Left lung (tissue), 10 donors: ENCODE measurements around the gene LHFPL4. TPM values are rescaled to one million over a fixed set of nuclear protein-coding genes. Genes with fewer than 3 reads are reported as not detected.

Experiments used
- ATAC-seq: fragments of 200-7000 bp; cut with Tn5 transposase; one replicate; pipeline ENCODE4 v1.9.1; 2020; ENCODE audit warnings: moderate library complexity
- DNase-seq, 4 donors: peaks; one replicate each; pipeline ENCODE4 v3.0.0-alpha.2; 2013 to 2020
- H3K27ac ChIP-seq, 2 donors: fragments of 200-600 bp; sonication (generic) in 1 of 2; one replicate each; pipeline versions ENCODE4 v1.5.0 to v1.8.0; 2020 to 2021
- H3K27me3 ChIP-seq, 2 donors: fragments of 200-600 bp; sonication (generic) in 1 of 2; one replicate each; pipeline versions ENCODE4 v1.5.0 to v1.8.0; 2020 to 2021
- H3K36me3 ChIP-seq, 2 donors: fragments of 200-600 bp; sonication (generic) in 1 of 2; one replicate each; pipeline versions ENCODE4 v1.5.0 to v1.8.0; 2020 to 2021
- H3K4me1 ChIP-seq, 2 donors: fragments of 200-600 bp; one replicate each; pipeline ENCODE4 v1.8.0; 2021
- H3K4me3 ChIP-seq, 2 donors: fragments of 200-600 bp; sonication (generic) in 1 of 2; one replicate each; pipeline versions ENCODE4 v1.5.0 to v1.8.0; 2020 to 2021; ENCODE audit warnings: mild to moderate bottlenecking in 1 of 2
- H3K9me3 ChIP-seq, 2 donors: fragments of 200-600 bp; sonication (generic) in 1 of 2; one replicate each; pipeline versions ENCODE4 v1.5.0 to v1.8.0; 2020 to 2021
- intact Hi-C, 2 donors: fragments of 100-400 bp; cut with DNase I; formaldehyde crosslinking; loops; one replicate each; pipeline versions ENCODE4 v1.11.2 to v1.14.2; 2022
- polyA plus RNA-seq, 6 donors: library from polyadenylated mRNA; unstranded; fragments of 120-200 nt; gene quantifications; one replicate each; pipeline ENCODE4 v1.2.1, GENCODE V29; 2013; ENCODE audit not compliant: insufficient read length in 6 of 6
- total RNA-seq, 2 donors: library from RNA; stranded (reverse); fragmentation: NEBNext Ultra II Directional; extraction: Animal tissue kit (Norgen Biotek cat#: 25700); gene quantifications; one replicate each; pipeline ENCODE4 v1.2.1, GENCODE V29; 2021
- TF ChIP-seq, protein P1 (sequence below), 2 donors: fragments of 200-600 bp; sonication (generic) in 1 of 2; IDR thresholded peaks; one replicate each; pipeline versions ENCODE4 v1.5.0 to v1.8.0; 2021; ENCODE audit warnings: antibody characterized with exemption in 2 of 2
- donor health status: DM: no; HTN: yes; CAD: no.
- donor health status: DM: no; HTN: no; CAD: no.

Gene LHFPL4
- total and polyA plus RNA-seq, 8 donors: 0.06 to 0.13 (median 0.09) TPM; not detected in 2

DNA sequence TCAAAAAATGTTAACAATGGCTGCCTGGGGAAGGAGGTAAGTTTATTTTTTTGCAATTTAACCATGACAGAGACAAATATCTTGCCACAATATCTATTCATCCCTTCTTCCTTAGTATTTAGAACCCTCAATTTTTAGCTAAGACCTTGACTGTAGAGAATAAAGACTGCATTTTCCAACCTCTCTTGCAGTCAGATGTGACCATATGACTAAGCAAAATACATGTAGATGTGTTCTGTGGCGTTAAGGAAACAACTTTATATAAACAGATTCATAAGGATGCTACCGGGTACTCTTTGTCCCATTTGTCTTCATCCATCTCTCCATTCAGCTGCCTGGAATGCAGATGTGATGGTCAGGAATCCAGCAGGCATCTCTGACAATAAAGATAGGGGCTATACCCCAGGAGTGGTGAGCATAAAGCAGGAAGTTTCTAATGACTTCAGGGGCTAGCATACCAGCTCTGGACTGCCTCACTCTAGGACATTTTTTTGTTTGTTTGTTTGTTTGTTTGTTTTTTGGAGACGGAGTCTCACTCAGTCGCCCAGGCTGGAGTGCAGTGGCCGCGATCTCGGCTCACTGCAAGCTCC, 41.1 kb downstream of the LHFPL4 start:
- no peak overlapping the region for H3K27ac ChIP-seq
- TF ChIP-seq, protein P1, sequence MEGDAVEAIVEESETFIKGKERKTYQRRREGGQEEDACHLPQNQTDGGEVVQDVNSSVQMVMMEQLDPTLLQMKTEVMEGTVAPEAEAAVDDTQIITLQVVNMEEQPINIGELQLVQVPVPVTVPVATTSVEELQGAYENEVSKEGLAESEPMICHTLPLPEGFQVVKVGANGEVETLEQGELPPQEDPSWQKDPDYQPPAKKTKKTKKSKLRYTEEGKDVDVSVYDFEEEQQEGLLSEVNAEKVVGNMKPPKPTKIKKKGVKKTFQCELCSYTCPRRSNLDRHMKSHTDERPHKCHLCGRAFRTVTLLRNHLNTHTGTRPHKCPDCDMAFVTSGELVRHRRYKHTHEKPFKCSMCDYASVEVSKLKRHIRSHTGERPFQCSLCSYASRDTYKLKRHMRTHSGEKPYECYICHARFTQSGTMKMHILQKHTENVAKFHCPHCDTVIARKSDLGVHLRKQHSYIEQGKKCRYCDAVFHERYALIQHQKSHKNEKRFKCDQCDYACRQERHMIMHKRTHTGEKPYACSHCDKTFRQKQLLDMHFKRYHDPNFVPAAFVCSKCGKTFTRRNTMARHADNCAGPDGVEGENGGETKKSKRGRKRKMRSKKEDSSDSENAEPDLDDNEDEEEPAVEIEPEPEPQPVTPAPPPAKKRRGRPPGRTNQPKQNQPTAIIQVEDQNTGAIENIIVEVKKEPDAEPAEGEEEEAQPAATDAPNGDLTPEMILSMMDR (IDR thresholded peaks at IDR 0.05): no peak
- intact Hi-C loops: no loop called here
- peaks cover 6 to 37% of the 10 kb centered on the region in 2 donors for H3K27me3 ChIP-seq
- H3K9me3 ChIP-seq: no peaks in the 10 kb centered on the region
- H3K36me3 ChIP-seq: no peaks in the 10 kb centered on the region
- H3K4me1 ChIP-seq: no peaks in the 10 kb centered on the region
- no peak overlapping the region for H3K4me3 ChIP-seq
- no peak for DNase-seq
- no peak for ATAC-seq

DNA sequence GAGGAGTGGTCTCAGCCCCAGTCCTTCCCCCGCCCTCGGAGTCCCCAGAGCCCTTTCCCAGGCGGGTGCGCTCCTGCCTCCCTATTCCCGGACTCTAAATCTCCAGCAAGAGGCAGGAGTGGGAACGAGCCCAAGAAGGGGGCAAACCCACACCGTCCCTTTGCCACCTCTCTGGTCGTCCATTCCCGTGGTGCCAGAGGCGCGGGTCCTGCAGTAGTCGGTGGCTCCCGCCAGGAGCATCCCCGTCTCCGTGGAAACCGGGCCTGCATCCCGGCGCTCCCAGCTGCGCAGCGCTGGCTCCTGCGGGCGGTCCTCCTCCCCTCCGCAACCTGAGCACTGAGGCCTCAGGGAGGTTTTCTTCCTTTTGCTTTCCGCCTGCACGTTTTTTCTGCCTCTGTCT, 44.8 kb downstream of the LHFPL4 start:
- H3K4me1 ChIP-seq: no peaks in the 10 kb centered on the region
- H3K27me3 ChIP-seq: peaks cover 6 to 39% of the 10 kb centered on the region in 2 donors
- no peak for DNase-seq
- TF ChIP-seq, protein P1 (IDR thresholded peaks at IDR 0.05): no peak
- no peak overlapping the region for H3K4me3 ChIP-seq
- ATAC-seq: no peak
- no peaks in the 10 kb centered on the region for H3K36me3 ChIP-seq
- no peak overlapping the region for H3K27ac ChIP-seq
- H3K9me3 ChIP-seq: no peaks in the 10 kb centered on the region
- intact Hi-C loops: no loop called here

DNA sequence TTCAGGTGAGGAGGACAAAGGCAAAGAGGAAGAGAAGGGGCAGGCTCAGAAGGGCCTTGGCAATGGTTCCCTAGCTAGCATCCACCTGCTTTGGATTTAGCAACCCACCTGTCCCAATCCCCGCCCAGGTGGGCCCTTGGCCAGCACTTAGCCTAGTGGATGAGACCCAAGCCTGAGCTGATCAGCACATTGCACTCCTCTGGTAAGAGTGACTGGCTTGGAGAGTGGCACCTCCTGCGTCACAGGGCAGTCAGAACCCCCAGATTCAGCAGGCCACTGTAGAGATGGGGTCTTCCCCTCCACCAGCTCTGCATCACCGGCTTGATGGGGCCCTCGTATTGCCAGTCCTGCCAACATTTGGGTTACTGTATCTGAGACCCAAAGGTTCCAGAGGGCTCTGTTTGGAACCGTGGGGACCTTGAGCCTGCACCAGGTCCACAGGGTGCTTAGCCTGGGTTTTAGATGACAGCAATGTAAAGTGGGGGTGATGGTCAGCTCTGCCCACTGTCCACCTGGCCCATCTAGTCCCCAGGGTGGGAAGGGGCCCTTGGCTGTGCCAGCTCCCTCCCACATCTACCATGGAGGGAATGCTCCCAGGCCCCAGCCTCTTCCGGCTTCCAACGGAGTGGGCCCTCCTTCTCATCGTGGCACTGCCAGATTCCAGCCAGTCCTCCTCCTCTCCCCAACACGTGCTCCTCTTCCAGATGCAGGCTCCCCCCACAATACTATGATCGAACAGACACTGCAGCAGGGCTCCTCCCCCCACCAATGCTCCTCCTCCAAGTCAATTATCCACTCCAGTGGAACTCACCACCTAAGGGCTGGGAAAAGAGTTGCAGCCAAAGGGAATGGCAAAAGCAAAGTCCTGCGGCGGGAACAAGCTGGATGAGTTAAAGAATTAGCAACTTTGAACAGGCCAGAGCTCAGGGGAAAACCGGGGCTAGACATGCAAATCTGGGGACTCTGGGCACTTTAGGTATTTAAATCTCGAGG, 45.7 kb downstream of the LHFPL4 start:
- Histone ChIP-seq H3K27me3 (peaks cover 6 to 39% of the 10 kb centered on the region in 2 donors), H3K9me3 (no peaks in the 10 kb centered on the region), H3K36me3 (no peaks in the 10 kb centered on the region), H3K4me3 (no peak overlapping the region), H3K27ac (no peak overlapping the region), H3K4me1 (no peaks in the 10 kb centered on the region)
- DNase-seq (no peak), ATAC-seq (no peak)
- intact Hi-C loops: no loop called here
- TF ChIP-seq, protein P1 (IDR thresholded peaks at IDR 0.05): no peak

DNA sequence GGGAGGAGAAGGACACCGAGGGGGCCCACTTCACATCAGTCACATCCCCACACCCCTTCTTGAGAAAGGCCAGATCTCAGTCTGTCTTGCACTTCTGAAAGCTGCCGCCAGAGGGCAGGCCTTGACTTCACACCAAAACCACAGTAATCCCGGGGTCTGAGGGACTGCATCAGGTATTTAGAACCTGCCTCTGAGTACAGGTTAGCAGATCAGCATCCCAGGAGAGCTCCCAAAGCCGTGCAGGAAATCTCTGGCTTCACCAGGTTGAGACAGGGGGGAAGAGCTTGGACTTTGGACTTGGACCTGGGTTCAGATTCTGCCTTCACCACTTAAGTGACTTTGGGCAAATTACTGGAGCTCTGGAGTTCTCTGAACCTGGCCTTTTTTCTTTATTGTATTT, 50.3 kb downstream of the LHFPL4 start:
- H3K9me3 ChIP-seq: no peaks in the 10 kb centered on the region
- no peaks in the 10 kb centered on the region for H3K4me1 ChIP-seq
- DNase-seq: peak in 2 of 4 donors; percentile 39 to 62
- intact Hi-C loops: no loop called here
- ATAC-seq: peak; percentile 76
- no peak overlapping the region for H3K4me3 ChIP-seq
- no peak overlapping the region for H3K27ac ChIP-seq
- TF ChIP-seq, protein P1 (IDR thresholded peaks at IDR 0.05): peak; percentile 83 to 84
- no peaks in the 10 kb centered on the region for H3K36me3 ChIP-seq
- peaks cover 11 to 47% of the 10 kb centered on the region in 2 donors for H3K27me3 ChIP-seq

DNA sequence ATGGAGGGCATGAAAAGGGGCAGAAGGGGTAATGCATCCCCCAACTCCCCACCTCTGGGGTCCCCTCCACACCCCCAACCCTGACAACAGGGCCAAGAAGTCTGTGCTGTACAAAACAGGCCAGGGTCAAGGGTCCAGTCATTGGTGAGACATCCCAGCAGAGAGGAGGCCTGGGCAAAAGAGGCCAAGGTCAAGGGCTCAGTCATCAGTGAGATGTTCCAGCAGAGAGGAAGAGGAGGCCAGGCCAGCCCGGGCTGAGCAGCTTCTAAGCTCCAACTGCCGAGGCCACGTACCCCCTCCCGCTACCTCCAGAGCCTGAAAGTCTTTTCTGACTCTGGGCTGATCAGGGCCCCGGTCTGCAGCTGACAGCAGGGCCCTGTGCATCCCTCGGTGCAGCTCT, 52.4 kb downstream of the LHFPL4 start:
- Histone ChIP-seq H3K4me3 (no peak overlapping the region), H3K27me3 (peaks cover 11 to 38% of the 10 kb centered on the region in 2 donors), H3K36me3 (no peaks in the 10 kb centered on the region), H3K9me3 (no peaks in the 10 kb centered on the region), H3K4me1 (no peaks in the 10 kb centered on the region), H3K27ac (no peak overlapping the region)
- DNase-seq: no peak
- intact Hi-C loops: no loop called here
- TF ChIP-seq, protein P1 (IDR thresholded peaks at IDR 0.05): no peak
- ATAC-seq: no peak
